ENCODE measurements around the gene SLA2. TPM values are rescaled to one million over a fixed set of nuclear protein-coding genes. Genes with fewer than 3 reads are reported as not detected.

SLA2 gene
- total RNA-seq, 4 donors from 2014 or later: 2.8 to 5.0 (median 3.6) TPM

DNA sequence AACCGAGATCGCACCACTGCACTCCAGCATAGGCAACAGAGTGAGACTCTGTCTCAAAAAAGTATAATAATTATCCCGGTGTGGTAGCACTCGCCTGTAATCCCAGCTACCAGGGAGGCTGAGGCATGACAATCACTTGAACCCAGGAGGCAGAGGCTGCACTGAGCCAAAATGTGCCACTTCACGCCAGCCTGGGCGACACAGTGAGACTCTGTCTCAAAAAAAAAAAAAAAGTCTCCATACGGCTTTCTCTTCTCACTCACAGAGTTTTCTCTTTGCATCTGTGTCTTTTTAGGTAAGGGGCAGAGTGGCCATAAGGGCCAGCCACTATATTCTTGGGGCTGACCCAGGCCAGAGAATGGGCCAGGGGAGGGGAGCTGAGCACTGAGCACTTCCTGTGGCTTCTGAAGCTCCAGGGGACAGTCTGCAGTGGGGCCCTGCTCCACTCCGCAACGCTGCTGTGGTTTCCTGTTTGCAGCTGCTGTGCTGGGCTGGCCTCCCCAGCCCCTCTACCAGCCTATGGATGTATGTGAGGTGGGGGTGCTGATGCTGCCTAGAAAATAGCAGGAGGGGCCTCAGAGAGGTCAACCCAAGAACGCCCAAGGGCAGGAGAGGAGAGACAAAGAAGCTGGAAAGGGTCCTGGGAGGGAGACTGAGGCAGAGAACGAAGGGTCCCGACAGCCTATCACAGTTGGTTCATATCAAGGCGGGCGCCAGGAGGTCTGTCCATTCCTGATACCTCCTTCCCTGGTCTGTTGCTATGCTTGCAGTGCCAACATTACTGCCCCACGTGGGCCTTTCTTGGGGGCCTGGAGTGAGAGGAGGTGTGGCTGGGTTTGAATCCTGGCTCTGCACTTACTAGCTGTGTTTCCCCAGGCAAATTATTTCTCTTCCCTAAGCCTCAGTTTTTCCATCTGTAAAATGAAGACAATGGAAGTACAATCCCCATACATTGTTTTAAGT lies 16.0 kb downstream of the SLA2 start:
- Histone ChIP-seq H3K9me3 (no peaks in the 10 kb centered on the region), H3K4me1 (peaks cover 0 to 7% (median 2%) of the 10 kb centered on the region in 4 donors), H3K4me3 (no peak overlapping the region), H3K27ac (peak overlapping the region in 3 of 4 donors; percentile 46 to 65 (median 64)), H3K36me3 (no peaks in the 10 kb centered on the region), H3K27me3 (no peaks in the 10 kb centered on the region)
- DNase-seq: peak in 2 of 3 donors; percentile 66 to 79
- no peak for TF ChIP-seq POLR2A (IDR thresholded peaks at IDR 0.05)
- TF ChIP-seq, protein P1, sequence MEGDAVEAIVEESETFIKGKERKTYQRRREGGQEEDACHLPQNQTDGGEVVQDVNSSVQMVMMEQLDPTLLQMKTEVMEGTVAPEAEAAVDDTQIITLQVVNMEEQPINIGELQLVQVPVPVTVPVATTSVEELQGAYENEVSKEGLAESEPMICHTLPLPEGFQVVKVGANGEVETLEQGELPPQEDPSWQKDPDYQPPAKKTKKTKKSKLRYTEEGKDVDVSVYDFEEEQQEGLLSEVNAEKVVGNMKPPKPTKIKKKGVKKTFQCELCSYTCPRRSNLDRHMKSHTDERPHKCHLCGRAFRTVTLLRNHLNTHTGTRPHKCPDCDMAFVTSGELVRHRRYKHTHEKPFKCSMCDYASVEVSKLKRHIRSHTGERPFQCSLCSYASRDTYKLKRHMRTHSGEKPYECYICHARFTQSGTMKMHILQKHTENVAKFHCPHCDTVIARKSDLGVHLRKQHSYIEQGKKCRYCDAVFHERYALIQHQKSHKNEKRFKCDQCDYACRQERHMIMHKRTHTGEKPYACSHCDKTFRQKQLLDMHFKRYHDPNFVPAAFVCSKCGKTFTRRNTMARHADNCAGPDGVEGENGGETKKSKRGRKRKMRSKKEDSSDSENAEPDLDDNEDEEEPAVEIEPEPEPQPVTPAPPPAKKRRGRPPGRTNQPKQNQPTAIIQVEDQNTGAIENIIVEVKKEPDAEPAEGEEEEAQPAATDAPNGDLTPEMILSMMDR (IDR thresholded peaks at IDR 0.05): no peak

GRCh38 chr20:36628076-36628475 lies 17.9 kb downstream of the SLA2 start:
- no peak overlapping the region for H3K4me3 ChIP-seq
- no peak for DNase-seq
- TF ChIP-seq, protein P1 (IDR thresholded peaks at IDR 0.05): no peak
- TF ChIP-seq POLR2A (IDR thresholded peaks at IDR 0.05): no peak
- no peaks in the 10 kb centered on the region for H3K36me3 ChIP-seq
- H3K27ac ChIP-seq: no peak overlapping the region
- peaks cover 0 to 7% (median 2%) of the 10 kb centered on the region in 4 donors for H3K4me1 ChIP-seq
- H3K27me3 ChIP-seq: no peaks in the 10 kb centered on the region
- H3K9me3 ChIP-seq: no peaks in the 10 kb centered on the region

DNA sequence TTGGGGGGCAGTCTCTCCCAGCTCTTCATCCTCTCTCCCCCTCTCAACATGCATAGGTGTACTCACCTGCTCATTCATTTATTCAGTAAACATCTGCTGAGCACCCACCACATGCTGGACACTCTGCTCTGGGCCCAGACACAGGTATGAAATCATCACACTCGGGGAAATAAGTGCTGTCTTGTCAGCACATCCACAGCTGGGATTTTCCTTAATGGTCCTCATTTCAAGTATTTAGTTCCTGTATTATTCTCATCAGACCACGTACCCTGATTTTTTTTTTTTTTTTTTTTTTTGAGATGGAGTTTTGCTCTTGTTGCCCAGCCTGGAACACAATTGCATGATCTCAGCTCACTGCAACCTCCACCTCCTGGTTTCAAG lies 21.1 kb downstream of the SLA2 start:
- Histone ChIP-seq H3K27me3 (no peaks in the 10 kb centered on the region), H3K9me3 (no peaks in the 10 kb centered on the region), H3K4me1 (peaks cover 0 to 7% (median 0%) of the 10 kb centered on the region in 4 donors), H3K4me3 (no peak overlapping the region), H3K36me3 (no peaks in the 10 kb centered on the region), H3K27ac (peak overlapping the region in 1 of 4 donors; percentile 14)
- no peak for DNase-seq
- TF ChIP-seq, protein P1 (IDR thresholded peaks at IDR 0.05): no peak
- TF ChIP-seq POLR2A (IDR thresholded peaks at IDR 0.05): no peak

GRCh38 chr20:36624068-36624943 lies 21.7 kb downstream of the SLA2 start:
- H3K4me1 ChIP-seq: peaks cover 0 to 2% (median 0%) of the 10 kb centered on the region in 4 donors
- no peak overlapping the region for H3K4me3 ChIP-seq
- TF ChIP-seq POLR2A (IDR thresholded peaks at IDR 0.05): no peak
- TF ChIP-seq, protein P1 (IDR thresholded peaks at IDR 0.05): peak in 3 of 6 experiments; percentile 29 to 39 (median 33)
- peak in 2 of 3 donors; percentile 62 to 71 for DNase-seq
- peak overlapping the region in 2 of 4 donors; percentile 32 to 40 for H3K27ac ChIP-seq
- H3K36me3 ChIP-seq: no peaks in the 10 kb centered on the region
- H3K9me3 ChIP-seq: no peaks in the 10 kb centered on the region
- H3K27me3 ChIP-seq: no peaks in the 10 kb centered on the region

DNA sequence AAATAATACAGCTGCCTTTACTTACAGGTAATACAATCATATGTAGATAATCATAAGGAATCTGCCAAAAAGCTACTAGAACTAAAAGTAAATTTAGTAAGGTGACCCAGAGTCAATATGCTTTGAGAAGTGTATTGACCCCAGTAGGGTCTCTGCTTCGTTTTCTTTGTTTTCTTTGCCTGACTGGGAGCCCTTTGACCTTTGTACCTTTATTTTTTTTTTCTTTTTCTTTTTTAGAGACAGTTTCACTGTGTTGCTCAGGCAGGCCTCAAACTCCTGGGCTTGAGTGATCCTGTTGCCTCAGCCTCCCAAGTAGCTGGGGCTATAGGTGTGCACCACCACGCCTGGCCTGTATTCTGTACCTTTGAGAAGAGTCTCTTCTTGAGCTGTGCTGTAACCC lies 22.6 kb downstream of the SLA2 start:
- no peak for DNase-seq
- Histone ChIP-seq H3K36me3 (no peaks in the 10 kb centered on the region), H3K27ac (no peak overlapping the region), H3K4me3 (no peak overlapping the region), H3K9me3 (no peaks in the 10 kb centered on the region), H3K4me1 (no peaks in the 10 kb centered on the region), H3K27me3 (no peaks in the 10 kb centered on the region)
- TF ChIP-seq, protein P1 (IDR thresholded peaks at IDR 0.05): no peak
- no peak for TF ChIP-seq POLR2A (IDR thresholded peaks at IDR 0.05)
